ENCODE data around the gene GPR137B. TPM values are rescaled to one million over a fixed set of nuclear protein-coding genes. Genes with fewer than 3 reads are reported as not detected.

The GPR137B gene
- total and polyA plus RNA-seq, 2 of the 4 experiments (the other 2 are of a cell fraction), result 4.5 to 12.3 TPM

GRCh38 chr1:236122176-236122575 lies 20.2 kb upstream of the GPR137B start:
- H2AK9ac ChIP-seq (replicated peaks; ENCODE audit: low read depth, low read length, poor library complexity), result no peak overlapping the region
- no peak overlapping the region for H2AK5ac ChIP-seq (ENCODE audit: low read depth, low read length)
- DNase-seq (no peak), ATAC-seq (ENCODE audit: low read depth) (no peak)
- 70% methylated on average over 3 of the region's 7 CpGs; no CpG with 5 or more reads in 1 of the 2 experiments for WGBS, 2 experiments (ENCODE audit: extremely low coverage in 2 of 2, insufficient read length in 1 of 2)
- H3K56ac ChIP-seq (ENCODE audit: extremely low read depth, insufficient read depth, low read length), result no peak overlapping the region
- H2BK15ac ChIP-seq (ENCODE audit: low read depth, low read length), result no peak overlapping the region
- H2BK120ac ChIP-seq (ENCODE audit: low read depth, low read length), result no peak overlapping the region
- H4K91ac ChIP-seq (ENCODE audit: insufficient read depth, low read depth, low read length), result no peak overlapping the region
- no peak overlapping the region for H3K18ac ChIP-seq (ENCODE audit: low read depth, low read length)
- H3K4me1 ChIP-seq (ENCODE audit: control insufficient read depth, insufficient read depth, low read length), result no peaks in the 10 kb centered on the region
- no peaks in the 10 kb centered on the region for H3K9me3 ChIP-seq (ENCODE audit: control insufficient read depth, insufficient read depth, low read length)
- H3K14ac ChIP-seq (replicated peaks; ENCODE audit: low read depth, low read length), result no peak overlapping the region
- no peak overlapping the region for H3K23ac ChIP-seq (ENCODE audit: low read depth, low read length)
- H3K79me1 ChIP-seq (ENCODE audit: low read depth in 1 of 2, low read length in 2 of 2), result no peaks in the 10 kb centered on the region
- intact Hi-C loops (cut with micrococcal nuclease), result no loop called here
- ChIA-PET POLR2A (ENCODE audit: unreplicated experiment) (no interaction called here), CTCF (no interaction called here)
- no peak overlapping the region for H3K4me2 ChIP-seq (ENCODE audit: low read depth, low read length)
- in situ Hi-C loops (cut with MboI; ENCODE audit: low sequenced_read_pairs), result loop anchor here (25.0 kb wide), 1 partner anchor 1265 kb away; no protein-coding TSS in a partner anchor
- no peak overlapping the region for H4K8ac ChIP-seq (ENCODE audit: low read depth in 2 of 2, low read length in 2 of 2)
- H3K9ac ChIP-seq (ENCODE audit: low read depth, low read length), result no peak overlapping the region
- H4K5ac ChIP-seq (ENCODE audit: low read depth, low read length), result no peak overlapping the region
- H3K4ac ChIP-seq (ENCODE audit: low read depth, low read length), result no peak overlapping the region
- no peak overlapping the region for H3K4me3 ChIP-seq (ENCODE audit: insufficient read depth, low read depth, low read length)
- H2AFZ ChIP-seq (replicated peaks; ENCODE audit: low read length, poor library complexity), result no peak overlapping the region
- peaks cover 13% of the 10 kb centered on the region for H3K27me3 ChIP-seq (ENCODE audit: control insufficient read depth, insufficient read depth, low read length)
- dilution Hi-C loops (cut with HindIII; ENCODE audit: low sequenced_read_pairs, unreplicated experiment), result no loop called here
- H2BK20ac ChIP-seq (ENCODE audit: low read depth, low read length), result no peak overlapping the region
- H3K36me3 ChIP-seq (ENCODE audit: control insufficient read depth, insufficient read depth, low read length), result no peaks in the 10 kb centered on the region
- H2BK5ac ChIP-seq (ENCODE audit: low read depth, low read length, poor library complexity, severe bottlenecking), result no peak overlapping the region
- H3K27ac ChIP-seq (ENCODE audit: insufficient read depth, low read length), result no peak overlapping the region
- no TSS peak for BruUV-seq (replicated peaks)
- TF ChIP-seq MAZ (IDR thresholded peaks at IDR 0.05; ENCODE audit: borderline replicate concordance, low read depth, low read length), result no peak
- TF ChIP-seq BHLHE40 (IDR thresholded peaks at IDR 0.05; ENCODE audit: low read depth, low read length), result no peak
- H3K9me1 ChIP-seq (ENCODE audit: insufficient read depth, low read length), result no peaks in the 10 kb centered on the region
- no peaks in the 10 kb centered on the region for H4K20me1 ChIP-seq (ENCODE audit: insufficient read depth, low read length)
